ENCODE results near the gene CCDC146.

DNA sequence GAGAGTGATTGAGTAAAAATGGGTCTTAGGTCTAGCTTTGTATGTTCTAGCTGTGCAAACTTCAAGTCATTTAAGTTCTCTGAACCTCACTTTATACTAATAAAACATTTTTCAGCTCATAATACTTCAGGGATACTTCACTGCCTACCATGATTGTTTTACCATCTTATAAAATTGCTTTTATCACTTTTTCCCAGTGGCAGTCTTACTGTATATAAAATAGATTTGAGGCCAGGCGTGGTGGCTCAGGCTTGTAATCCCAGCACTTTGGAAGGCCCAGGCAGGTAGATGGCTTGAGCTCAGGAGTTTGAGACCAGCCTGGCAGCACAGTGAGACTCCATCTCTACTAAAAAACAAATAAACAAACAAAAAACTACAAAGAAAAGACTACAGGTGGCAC is 59.8 kb downstream of the CCDC146 start:
- no peak for TF ChIP-seq USF2 (IDR thresholded peaks at IDR 0.05; ENCODE audit: low read depth, low read length)
- TF ChIP-seq USF2 (CRISPR knock-in tag; IDR thresholded peaks at IDR 0.05; ENCODE audit: borderline replicate concordance), result no peak
- TF ChIP-seq MAFF (IDR thresholded peaks at IDR 0.05; ENCODE audit: low read depth, low read length), result no peak
- TF ChIP-seq, protein P1, sequence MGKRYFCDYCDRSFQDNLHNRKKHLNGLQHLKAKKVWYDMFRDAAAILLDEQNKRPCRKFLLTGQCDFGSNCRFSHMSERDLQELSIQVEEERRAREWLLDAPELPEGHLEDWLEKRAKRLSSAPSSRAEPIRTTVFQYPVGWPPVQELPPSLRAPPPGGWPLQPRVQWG (CRISPR knock-in tag; IDR thresholded peaks at IDR 0.05; ENCODE audit: borderline replicate concordance, low read depth), result no peak
- TF ChIP-seq POLR2A (IDR thresholded peaks at IDR 0.05; ENCODE audit: insufficient read depth in 1 of 2, low read depth in 2 of 2, low read length in 2 of 2), result no peak
